Heart left ventricle (tissue), 13 donors: ENCODE data around the gene ASAP3.

Experiments
- CTCF ChIP-seq, 12 donors: fragments of 200-600 bp; sonication (generic) in 4 of 12; IDR thresholded peaks; one replicate each; pipeline versions ENCODE4 v1.5.0 to v1.8.0; 2018 to 2022; ENCODE audit warnings: antibody characterized with exemption in 12 of 12, mild to moderate bottlenecking in 5 of 12
- POLR2A ChIP-seq, 2 donors: fragments of 450-650 bp; IDR thresholded peaks; one replicate each; pipeline ENCODE4 v1.6.1; 2017; ENCODE audit warnings: antibody characterized with exemption in 2 of 2, mild to moderate bottlenecking in 2 of 2, moderate library complexity in 2 of 2
- donor health status: ischemic (EF 13 %, LVEDD 7.1; RV severe dilation, severe dysfunction).
- donor health status: DM: no; HTN: yes; CAD: no.
- donor health status: DM: no; HTN: no; CAD: no.
- donor health status: ischemic (EF 25% LVEDD 6.9; RV normal size, moderate dysfunction).
- donor health status: ischemic (EF 25% LVEDD 5.7; RV mildly dilated, moderate dysfunction).
- donor health status: ischemic (EF 35%, LVEDD 5.7; RV mildly dilated, moderate dysfunction).
- donor health status: nonischemic (EF 11% LVEDD 7.7; RV severe dilation, severe dysfunction).
- donor health status: DM: yes; HTN: yes; CAD: no.
- donor health status: PGD.
- donor health status: ischemic (EF 29% LVEDD 5.4; RV normal size, mild dysfunction).
- donor health status: nonischemic (EF 23%, LVEDD 6.1; RV moderate dilation, normal function).

- TF ChIP-seq POLR2A (IDR thresholded peaks at IDR 0.05) (no peak), CTCF (IDR thresholded peaks at IDR 0.05) (no peak)
Measured at GRCh38 chr1:23425193-23425494, 58.8 kb downstream of the ASAP3 start.
